Superior temporal gyrus (tissue), 1 donor: ENCODE data around the gene MAN2A1.
"Not testable (repeated sequence)": the region's sequence is repeated elsewhere in the genome, so short reads cannot be mapped to it uniquely, and the experiment has no call there.

ENCODE experiments used
- DNase-seq: peaks from one replicate; pipeline ENCODE4 v3.0.0-alpha.2; 2016; ENCODE audit errors: extremely low spot score

Gene MAN2A1

GRCh38 chr5:109866051-109866450 is 176.3 kb downstream of the MAN2A1 start:
- no peak for DNase-seq

- no peak for DNase-seq
These were observed 179.0 kb downstream of the MAN2A1 start for GRCh38 chr5:109868737-109869136.

- no peak for DNase-seq
These were observed 184.0 kb downstream of the MAN2A1 start for GRCh38 chr5:109873687-109874086.

GRCh38 chr5:109874108-109874507 is 184.4 kb downstream of the MAN2A1 start:
- DNase-seq: no peak

- DNase-seq: no peak
These were observed 186.5 kb downstream of the MAN2A1 start for GRCh38 chr5:109876030-109876725.

- DNase-seq: no peak
These were observed 187.4 kb downstream of the MAN2A1 start for GRCh38 chr5:109876941-109877669.

GRCh38 chr5:109877670-109878045 is 187.9 kb downstream of the MAN2A1 start:
- DNase-seq: no peak

GRCh38 chr5:109878887-109879286 is 189.2 kb downstream of the MAN2A1 start:
- DNase-seq: no peak

GRCh38 chr5:109880907-109881685 is 191.4 kb downstream of the MAN2A1 start:
- peak; percentile 62 for DNase-seq

- no peak for DNase-seq
These were observed 192.8 kb downstream of the MAN2A1 start for GRCh38 chr5:109882546-109882945.

- no peak for DNase-seq
These were observed 194.9 kb downstream of the MAN2A1 start for GRCh38 chr5:109884676-109885075.

- no peak for DNase-seq
These were observed 195.5 kb downstream of the MAN2A1 start for GRCh38 chr5:109885205-109885604.

GRCh38 chr5:109888989-109889388 is 199.3 kb downstream of the MAN2A1 start:
- DNase-seq: no peak

GRCh38 chr5:109893271-109893670 is 203.5 kb downstream of the MAN2A1 start:
- DNase-seq: not testable (repeated sequence)

- no peak for DNase-seq
These were observed 208.8 kb downstream of the MAN2A1 start for GRCh38 chr5:109898269-109899162.

- DNase-seq: no peak
These were observed 209.4 kb downstream of the MAN2A1 start for GRCh38 chr5:109899163-109899535.

- DNase-seq: no peak
These were observed 210.7 kb downstream of the MAN2A1 start for GRCh38 chr5:109900461-109900860.

- DNase-seq: no peak
These were observed 211.3 kb downstream of the MAN2A1 start for GRCh38 chr5:109900911-109901627.

- no peak for DNase-seq
These were observed 211.9 kb downstream of the MAN2A1 start for GRCh38 chr5:109901628-109901981.

GRCh38 chr5:109903061-109903460 is 213.3 kb downstream of the MAN2A1 start:
- no peak for DNase-seq

- DNase-seq: no peak
These were observed 216.2 kb downstream of the MAN2A1 start for GRCh38 chr5:109905906-109906305.
